ENCODE results near the gene YIPF7. TPM values are rescaled to one million over a fixed set of nuclear protein-coding genes. Genes with fewer than 3 reads are reported as not detected.

YIPF7 gene
- not detected for total RNA-seq

- DNase-seq, result no peak
- H3K36me3 Mint-ChIP-seq, result no peaks in the 10 kb centered on the region
- H3K4me1 Mint-ChIP-seq, result no peaks in the 10 kb centered on the region
- H3K27ac Mint-ChIP-seq, result no peak within 1 kb of the TSS
- peaks cover 12% of the 10 kb centered on the region for H3K27me3 Mint-ChIP-seq
- no peak within 1 kb of the TSS for H3K4me3 Mint-ChIP-seq
- no peaks in the 10 kb centered on the region for H3K9me3 Mint-ChIP-seq
Measured at GRCh38 chr4:44651425-44651824, at the start of gene YIPF7. YIPF7 (minus strand) TSS chr4:44651625; CDS start chr4:44650100, 1,525 bp downstream.

GRCh38 chr4:44701037-44701436 is 49.6 kb upstream of the YIPF7 start:
- H3K27ac Mint-ChIP-seq, result no peak overlapping the region
- no peak for DNase-seq
- no peak overlapping the region for H3K4me3 Mint-ChIP-seq
- H3K27me3 Mint-ChIP-seq, result no peaks in the 10 kb centered on the region
- peaks cover 2% of the 10 kb centered on the region for H3K4me1 Mint-ChIP-seq
- no peaks in the 10 kb centered on the region for H3K9me3 Mint-ChIP-seq
- peaks cover 25% of the 10 kb centered on the region for H3K36me3 Mint-ChIP-seq

DNA sequence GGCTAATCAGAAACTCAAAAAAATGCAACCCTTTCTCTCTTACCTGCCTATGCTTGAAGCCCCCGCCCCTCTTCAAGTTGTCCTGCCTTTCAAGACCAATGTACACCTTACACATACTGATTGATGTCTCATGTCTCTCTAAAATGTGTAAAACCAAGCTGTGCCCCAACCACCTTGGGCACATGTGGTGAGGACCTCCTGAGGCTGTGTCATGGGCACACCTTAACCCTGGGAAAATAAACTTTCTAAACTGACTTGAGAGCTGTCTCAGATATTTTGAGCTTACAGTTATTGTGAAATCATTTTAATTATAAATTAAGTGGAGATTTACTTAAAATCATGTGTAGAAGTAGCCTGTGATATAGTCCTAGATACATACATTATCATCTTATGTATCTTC is 49.0 kb upstream of the YIPF7 start:
- Mint-ChIP-seq H3K4me1 (peaks cover 2% of the 10 kb centered on the region), H3K36me3 (peaks cover 24% of the 10 kb centered on the region), H3K27ac (peak overlapping the region; percentile 18), H3K9me3 (no peaks in the 10 kb centered on the region), H3K4me3 (no peak overlapping the region), H3K27me3 (no peaks in the 10 kb centered on the region)
- no peak for DNase-seq

- Mint-ChIP-seq H3K27ac (no peak overlapping the region), H3K4me1 (peaks cover 35% of the 10 kb centered on the region), H3K4me3 (no peak overlapping the region), H3K27me3 (no peaks in the 10 kb centered on the region), H3K9me3 (no peaks in the 10 kb centered on the region), H3K36me3 (peaks cover 25% of the 10 kb centered on the region)
- no peak for DNase-seq
Measured at GRCh38 chr4:44684648-44685047, 33.2 kb upstream of the YIPF7 start.

- H3K36me3 Mint-ChIP-seq, result peaks cover 14% of the 10 kb centered on the region
- peak overlapping the region; percentile 97 for H3K27ac Mint-ChIP-seq
- DNase-seq, result no peak
- H3K4me1 Mint-ChIP-seq, result peaks cover 27% of the 10 kb centered on the region
- H3K9me3 Mint-ChIP-seq, result no peaks in the 10 kb centered on the region
- peak overlapping the region; percentile 97 for H3K4me3 Mint-ChIP-seq
- no peaks in the 10 kb centered on the region for H3K27me3 Mint-ChIP-seq
Measured at GRCh38 chr4:44679060-44679459, 27.6 kb upstream of the YIPF7 start.

GRCh38 chr4:44678094-44679041 is 26.9 kb upstream of the YIPF7 start, which contains the start of gene GUF1:
GUF1 (plus strand) TSS chr4:44678420; CDS start chr4:44678623, 203 bp downstream.
- Mint-ChIP-seq H3K9me3 (no peaks in the 10 kb centered on the region), H3K27ac (peak within 1 kb of the TSS; percentile 97), H3K27me3 (no peaks in the 10 kb centered on the region), H3K4me1 (peaks cover 26% of the 10 kb centered on the region), H3K36me3 (peaks cover 13% of the 10 kb centered on the region), H3K4me3 (peak within 1 kb of the TSS; percentile 97)
- DNase-seq, result peak; percentile 88

GRCh38 chr4:44675366-44675765 is 23.9 kb upstream of the YIPF7 start:
- Mint-ChIP-seq H3K4me3 (no peak overlapping the region), H3K27me3 (peaks cover 10% of the 10 kb centered on the region), H3K4me1 (peaks cover 11% of the 10 kb centered on the region), H3K27ac (no peak overlapping the region), H3K36me3 (peaks cover 5% of the 10 kb centered on the region), H3K9me3 (no peaks in the 10 kb centered on the region)
- no peak for DNase-seq

DNA sequence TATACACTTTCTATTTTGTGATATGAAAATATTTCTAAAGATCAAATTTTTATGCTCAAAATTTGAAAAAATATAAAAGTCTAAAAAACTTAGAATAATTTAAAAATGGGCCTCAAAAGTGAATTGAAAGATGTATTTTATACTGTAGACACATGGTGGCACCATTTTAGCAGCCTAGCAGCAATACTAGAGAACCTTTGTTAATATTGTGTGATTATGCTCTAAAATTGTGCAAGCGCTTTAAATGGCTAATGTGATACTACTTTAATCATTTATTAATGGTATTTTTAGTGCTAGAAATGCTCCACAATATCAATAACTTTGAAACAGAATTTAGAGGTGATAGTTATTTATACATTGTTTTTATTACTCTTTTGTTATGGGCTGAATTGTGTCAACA is 23.0 kb upstream of the YIPF7 start:
- Mint-ChIP-seq H3K9me3 (no peaks in the 10 kb centered on the region), H3K36me3 (peaks cover 5% of the 10 kb centered on the region), H3K4me3 (no peak overlapping the region), H3K4me1 (peaks cover 11% of the 10 kb centered on the region), H3K27me3 (peaks cover 10% of the 10 kb centered on the region), H3K27ac (no peak overlapping the region)
- DNase-seq, result no peak

GRCh38 chr4:44671636-44672035 is 20.2 kb upstream of the YIPF7 start:
- Mint-ChIP-seq H3K36me3 (no peaks in the 10 kb centered on the region), H3K27ac (no peak overlapping the region), H3K9me3 (no peaks in the 10 kb centered on the region), H3K4me1 (no peaks in the 10 kb centered on the region), H3K4me3 (no peak overlapping the region), H3K27me3 (peaks cover 10% of the 10 kb centered on the region)
- no peak for DNase-seq

GRCh38 chr4:44670506-44671199 is 19.2 kb upstream of the YIPF7 start:
- Mint-ChIP-seq H3K36me3 (no peaks in the 10 kb centered on the region), H3K27me3 (peaks cover 10% of the 10 kb centered on the region), H3K27ac (no peak overlapping the region), H3K9me3 (no peaks in the 10 kb centered on the region), H3K4me1 (no peaks in the 10 kb centered on the region), H3K4me3 (no peak overlapping the region)
- no peak for DNase-seq

GRCh38 chr4:44668526-44668925 is 17.1 kb upstream of the YIPF7 start:
- H3K4me3 Mint-ChIP-seq, result no peak overlapping the region
- no peaks in the 10 kb centered on the region for H3K4me1 Mint-ChIP-seq
- peaks cover 10% of the 10 kb centered on the region for H3K27me3 Mint-ChIP-seq
- no peak for DNase-seq
- no peaks in the 10 kb centered on the region for H3K9me3 Mint-ChIP-seq
- H3K27ac Mint-ChIP-seq, result no peak overlapping the region
- no peaks in the 10 kb centered on the region for H3K36me3 Mint-ChIP-seq

GRCh38 chr4:44663539-44664263 is 12.3 kb upstream of the YIPF7 start:
- DNase-seq, result no peak
- Mint-ChIP-seq H3K27me3 (peaks cover 8% of the 10 kb centered on the region), H3K27ac (no peak overlapping the region), H3K4me1 (no peaks in the 10 kb centered on the region), H3K9me3 (no peaks in the 10 kb centered on the region), H3K36me3 (no peaks in the 10 kb centered on the region), H3K4me3 (no peak overlapping the region)

- Mint-ChIP-seq H3K4me3 (no peak overlapping the region), H3K9me3 (no peaks in the 10 kb centered on the region), H3K27ac (no peak overlapping the region), H3K36me3 (no peaks in the 10 kb centered on the region), H3K27me3 (peaks cover 11% of the 10 kb centered on the region), H3K4me1 (no peaks in the 10 kb centered on the region)
- no peak for DNase-seq
Measured at GRCh38 chr4:44662623-44663005, 11.2 kb upstream of the YIPF7 start.

DNA sequence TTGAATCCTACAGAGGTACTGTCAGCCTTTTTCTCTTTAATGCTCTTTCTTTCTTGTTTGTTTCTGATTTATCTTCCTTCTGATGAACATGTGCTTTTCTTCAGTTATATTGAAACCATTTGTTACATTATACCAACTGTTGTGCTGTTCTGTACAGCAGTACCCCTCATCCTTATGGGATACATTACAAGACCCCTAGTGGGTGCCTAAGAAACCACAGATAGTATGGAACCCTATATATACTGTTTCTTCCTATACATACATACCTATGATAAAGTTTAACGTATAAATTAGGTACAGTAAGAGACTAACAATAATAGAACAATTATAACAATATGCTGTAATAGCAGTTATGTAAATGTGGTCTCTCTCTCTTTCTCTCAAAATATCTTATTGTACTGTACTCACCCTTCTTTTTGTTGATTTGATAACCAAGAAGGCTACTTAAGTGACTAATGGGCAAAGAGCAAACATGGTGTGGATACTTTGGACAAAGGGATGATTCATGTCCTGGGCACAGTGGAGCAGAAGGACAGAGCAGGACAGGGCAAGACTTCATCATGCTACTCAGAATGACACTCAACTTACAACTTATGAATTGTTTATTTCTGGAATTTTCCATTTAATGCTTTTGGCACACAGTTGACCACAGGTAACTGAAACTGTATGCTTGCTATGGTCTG is 10.7 kb upstream of the YIPF7 start:
- DNase-seq, result no peak
- Mint-ChIP-seq H3K9me3 (no peaks in the 10 kb centered on the region), H3K4me3 (no peak overlapping the region), H3K36me3 (no peaks in the 10 kb centered on the region), H3K27me3 (peaks cover 11% of the 10 kb centered on the region), H3K27ac (no peak overlapping the region), H3K4me1 (no peaks in the 10 kb centered on the region)
